ENCODE measurements around the gene POU1F1. TPM values are rescaled to one million over a fixed set of nuclear protein-coding genes. Genes with fewer than 3 reads are reported as not detected.

The POU1F1 gene
- total RNA-seq, 1 donor: not detected

- Histone ChIP-seq H3K4me3 (ENCODE audit: insufficient read depth, low read length) (peak overlapping the region; percentile 97), H4K20me1 (ENCODE audit: insufficient read depth, low read length) (peaks cover 31% of the 10 kb centered on the region), H3K27ac (ENCODE audit: low read depth, low read length) (peak overlapping the region; percentile 87), H3K4me2 (ENCODE audit: insufficient read depth, low read length) (peak overlapping the region; percentile 88), H3K27me3 (ENCODE audit: insufficient read depth, low read length) (no peaks in the 10 kb centered on the region), H3K9me3 (ENCODE audit: low read depth, low read length) (no peaks in the 10 kb centered on the region), H3K4me1 (ENCODE audit: insufficient read depth, low read length) (peaks cover 10% of the 10 kb centered on the region), H3K36me3 (ENCODE audit: insufficient read depth, low read length) (no peaks in the 10 kb centered on the region), H2AFZ (ENCODE audit: low read length) (no peak overlapping the region), H3K79me2 (ENCODE audit: insufficient read depth, low read length) (peaks cover 62% of the 10 kb centered on the region)
- peak; percentile 68 for DNase-seq (ENCODE audit: insufficient read length, low spot score, missing footprints)
- TF ChIP-seq CTCF (IDR thresholded peaks at IDR 0.05; ENCODE audit: extremely low read depth, low read depth, low read length): no peak
Observed at GRCh38 chr3:87228316-87228715, 48.1 kb downstream of the POU1F1 start.

GRCh38 chr3:87227835-87228144, 48.6 kb downstream of the POU1F1 start:
- H3K79me2 ChIP-seq (ENCODE audit: insufficient read depth, low read length): peaks cover 57% of the 10 kb centered on the region
- DNase-seq (ENCODE audit: insufficient read length, low spot score, missing footprints): peak; percentile 10
- H3K4me3 ChIP-seq (ENCODE audit: insufficient read depth, low read length): peak overlapping the region; percentile 97
- H3K36me3 ChIP-seq (ENCODE audit: insufficient read depth, low read length): no peaks in the 10 kb centered on the region
- peaks cover 10% of the 10 kb centered on the region for H3K4me1 ChIP-seq (ENCODE audit: insufficient read depth, low read length)
- H3K9me3 ChIP-seq (ENCODE audit: low read depth, low read length): no peaks in the 10 kb centered on the region
- peak overlapping the region; percentile 88 for H3K4me2 ChIP-seq (ENCODE audit: insufficient read depth, low read length)
- TF ChIP-seq CTCF (IDR thresholded peaks at IDR 0.05; ENCODE audit: extremely low read depth, low read depth, low read length): no peak
- peak overlapping the region; percentile 87 for H3K27ac ChIP-seq (ENCODE audit: low read depth, low read length)
- peaks cover 26% of the 10 kb centered on the region for H4K20me1 ChIP-seq (ENCODE audit: insufficient read depth, low read length)
- peak overlapping the region; percentile 98 for H2AFZ ChIP-seq (ENCODE audit: low read length)
- H3K27me3 ChIP-seq (ENCODE audit: insufficient read depth, low read length): no peaks in the 10 kb centered on the region

- DNase-seq (ENCODE audit: insufficient read length, low spot score, missing footprints): peak; percentile 94
- no peaks in the 10 kb centered on the region for H3K9me3 ChIP-seq (ENCODE audit: low read depth, low read length)
- no peaks in the 10 kb centered on the region for H3K36me3 ChIP-seq (ENCODE audit: insufficient read depth, low read length)
- peak within 1 kb of the TSS; percentile 97 for H3K4me3 ChIP-seq (ENCODE audit: insufficient read depth, low read length)
- peak within 1 kb of the TSS; percentile 88 for H3K4me2 ChIP-seq (ENCODE audit: insufficient read depth, low read length)
- no peaks in the 10 kb centered on the region for H3K27me3 ChIP-seq (ENCODE audit: insufficient read depth, low read length)
- no peak for TF ChIP-seq CTCF (IDR thresholded peaks at IDR 0.05; ENCODE audit: extremely low read depth, low read depth, low read length)
- H3K27ac ChIP-seq (ENCODE audit: low read depth, low read length): peak within 1 kb of the TSS; percentile 87
- H2AFZ ChIP-seq (ENCODE audit: low read length): peak within 1 kb of the TSS; percentile 98
- H3K4me1 ChIP-seq (ENCODE audit: insufficient read depth, low read length): peaks cover 10% of the 10 kb centered on the region
- peaks cover 22% of the 10 kb centered on the region for H4K20me1 ChIP-seq (ENCODE audit: insufficient read depth, low read length)
- peaks cover 52% of the 10 kb centered on the region for H3K79me2 ChIP-seq (ENCODE audit: insufficient read depth, low read length)
Observed at GRCh38 chr3:87227104-87227834, 49.1 kb downstream of the POU1F1 start, which contains the start of gene CHMP2B. Gene CHMP2B (plus strand): TSS chr3:87227309. CDS start chr3:87227523, 214 bp downstream.

- H2AFZ ChIP-seq (ENCODE audit: low read length): no peak overlapping the region
- H3K4me3 ChIP-seq (ENCODE audit: insufficient read depth, low read length): no peak overlapping the region
- no peaks in the 10 kb centered on the region for H3K9me3 ChIP-seq (ENCODE audit: low read depth, low read length)
- peaks cover 36% of the 10 kb centered on the region for H3K79me2 ChIP-seq (ENCODE audit: insufficient read depth, low read length)
- no peak for TF ChIP-seq CTCF (IDR thresholded peaks at IDR 0.05; ENCODE audit: extremely low read depth, low read depth, low read length)
- peak; percentile 30 for DNase-seq (ENCODE audit: insufficient read length, low spot score, missing footprints)
- no peak overlapping the region for H3K27ac ChIP-seq (ENCODE audit: low read depth, low read length)
- H3K36me3 ChIP-seq (ENCODE audit: insufficient read depth, low read length): no peaks in the 10 kb centered on the region
- H3K4me1 ChIP-seq (ENCODE audit: insufficient read depth, low read length): peaks cover 10% of the 10 kb centered on the region
- H3K27me3 ChIP-seq (ENCODE audit: insufficient read depth, low read length): no peaks in the 10 kb centered on the region
- H4K20me1 ChIP-seq (ENCODE audit: insufficient read depth, low read length): peaks cover 8% of the 10 kb centered on the region
- H3K4me2 ChIP-seq (ENCODE audit: insufficient read depth, low read length): no peak overlapping the region
Observed at GRCh38 chr3:87225659-87226058, 50.7 kb downstream of the POU1F1 start.
